ENCODE data around the gene CTSD. TPM values are rescaled to one million over a fixed set of nuclear protein-coding genes. Genes with fewer than 3 reads are reported as not detected.

CTSD gene
- total RNA-seq, 4 donors from 2014 or later, result 385 to 583 (median 429) TPM

DNA sequence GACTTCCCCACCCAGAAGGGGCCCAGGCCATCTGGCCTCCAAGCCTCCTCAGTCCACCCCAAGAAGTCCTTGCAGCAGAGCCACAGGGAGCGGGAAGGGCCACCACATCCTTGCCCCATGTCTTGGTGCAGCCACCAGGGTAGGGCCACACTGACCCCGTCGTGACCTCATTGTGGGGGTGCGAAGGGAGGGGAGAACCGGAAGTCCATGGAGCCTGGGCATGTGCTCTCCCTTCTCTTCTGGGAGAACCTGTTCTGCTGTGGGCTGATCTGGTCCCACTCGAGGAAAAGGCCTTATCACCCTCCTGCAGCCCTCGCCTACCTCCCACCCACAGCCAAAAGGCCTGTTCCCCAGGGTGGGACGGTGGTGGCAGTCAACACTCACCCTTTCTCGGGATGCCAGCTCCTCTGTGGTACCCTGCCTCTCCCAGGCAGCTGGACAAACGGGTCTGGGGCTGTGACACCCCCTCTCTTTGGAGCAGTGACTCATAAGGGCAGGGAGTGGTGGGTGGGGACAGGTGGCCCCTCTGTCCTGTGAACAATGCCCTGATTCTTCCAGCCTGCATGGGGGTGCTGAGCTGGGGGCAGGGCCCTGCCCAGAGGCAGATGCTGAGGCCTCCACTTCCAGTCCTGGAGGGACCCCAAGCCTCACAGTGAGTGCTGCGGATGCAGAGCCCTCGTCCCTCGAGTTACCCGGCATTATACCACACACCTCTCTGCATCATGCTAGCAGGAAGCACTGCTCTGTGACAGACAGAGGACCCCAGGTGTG is 14.6 kb upstream of the CTSD start:
- no peak for DNase-seq (ENCODE audit: low spot score in 2 of 2)
- H3K4me1 ChIP-seq, result peaks cover 0 to 10% (median 3%) of the 10 kb centered on the region in 4 donors
- H3K9me3 ChIP-seq, result peaks cover 0 to 13% (median 0%) of the 10 kb centered on the region in 4 donors
- no peak overlapping the region for H3K27ac ChIP-seq
- H3K27me3 ChIP-seq, result no peaks in the 10 kb centered on the region
- WGBS, 2 donors, result 49 to 63% methylated on average over 10 to 13 of the region's 14 CpGs
- no peak for TF ChIP-seq POLR2A (IDR thresholded peaks at IDR 0.05)
- TF ChIP-seq EP300 (IDR thresholded peaks at IDR 0.05), result no peak
- TF ChIP-seq CTCF (IDR thresholded peaks at IDR 0.05), result no peak
- no peaks in the 10 kb centered on the region for H3K36me3 ChIP-seq
- no peak overlapping the region for H3K4me3 ChIP-seq

- Histone ChIP-seq H3K9me3 (peaks cover 0 to 13% (median 0%) of the 10 kb centered on the region in 4 donors), H3K27me3 (no peaks in the 10 kb centered on the region), H3K27ac (no peak overlapping the region), H3K4me1 (peaks cover 0 to 16% (median 6%) of the 10 kb centered on the region in 4 donors), H3K36me3 (no peaks in the 10 kb centered on the region), H3K4me3 (no peak overlapping the region)
- 80 to 84% methylated on average over 2 of the region's 2 CpGs for WGBS, 2 donors
- no peak for DNase-seq (ENCODE audit: low spot score in 2 of 2)
- TF ChIP-seq EP300 (IDR thresholded peaks at IDR 0.05) (no peak), POLR2A (IDR thresholded peaks at IDR 0.05) (no peak), CTCF (IDR thresholded peaks at IDR 0.05) (no peak)
Observed at GRCh38 chr11:1777737-1778136, 14.0 kb upstream of the CTSD start.

- Histone ChIP-seq H3K9me3 (peaks cover 0 to 13% (median 0%) of the 10 kb centered on the region in 4 donors), H3K36me3 (no peaks in the 10 kb centered on the region), H3K27ac (no peak overlapping the region), H3K4me1 (peaks cover 0 to 22% (median 10%) of the 10 kb centered on the region in 4 donors), H3K4me3 (no peak overlapping the region), H3K27me3 (no peaks in the 10 kb centered on the region)
- DNase-seq (ENCODE audit: low spot score in 2 of 2), result no peak
- WGBS, 2 donors, result 88 to 91% methylated on average over 5 of the region's 5 CpGs
- TF ChIP-seq POLR2A (IDR thresholded peaks at IDR 0.05) (no peak), CTCF (IDR thresholded peaks at IDR 0.05) (no peak), EP300 (IDR thresholded peaks at IDR 0.05) (no peak)
Observed at GRCh38 chr11:1776944-1777715, 13.4 kb upstream of the CTSD start.

GRCh38 chr11:1776331-1776851 is 12.7 kb upstream of the CTSD start:
- 85 to 91% methylated on average over 11 of the region's 11 CpGs for WGBS, 2 donors
- H3K27ac ChIP-seq, result no peak overlapping the region
- H3K9me3 ChIP-seq, result peaks cover 0 to 13% (median 0%) of the 10 kb centered on the region in 4 donors
- no peaks in the 10 kb centered on the region for H3K36me3 ChIP-seq
- H3K4me1 ChIP-seq, result peaks cover 0 to 27% (median 8%) of the 10 kb centered on the region in 4 donors
- no peaks in the 10 kb centered on the region for H3K27me3 ChIP-seq
- no peak for DNase-seq (ENCODE audit: low spot score in 2 of 2)
- TF ChIP-seq POLR2A (IDR thresholded peaks at IDR 0.05) (no peak), CTCF (IDR thresholded peaks at IDR 0.05) (no peak), EP300 (IDR thresholded peaks at IDR 0.05) (no peak)
- no peak overlapping the region for H3K4me3 ChIP-seq

All from tibial nerve (tissue), 4 donors.